HEK293 (cell line): Measurements from ENCODE around the gene RNU7-1.

Experiments
- CTCF ChIA-PET: fragments of 350-600 bp; formaldehyde crosslinking; extraction: SDS; loops from one replicate; lab custom pipeline; 2021; ENCODE audit warnings: antibody characterized with exemption; lab: Yijun Ruan, JAX
- POLR2A ChIA-PET: fragments of 300-600 bp; formaldehyde crosslinking; extraction: SDS; loops from one replicate; lab custom pipeline; 2020; ENCODE audit warnings: antibody characterized with exemption, inconsistent platforms; lab: Yijun Ruan, JAX
- H3K27ac ChIP-seq: fragments of 200-500 bp; sonication (Bioruptor generic); 2 replicates; pipeline ENCODE4 v1.5.1; 2014; ENCODE audit warnings: low read depth, low read length, control low read depth, inconsistent platforms; ENCODE audit errors: extremely low read depth
- H3K36me3 ChIP-seq, 2 experiments: fragments of 200-500 bp in 1 of 2; sonication (Bioruptor generic) in 1 of 2; 1 replicate in 1 of 2; 2 replicates in 1 of 2; pipeline ENCODE4 v1.5.1; 2014 to 2017; ENCODE audit warnings: inconsistent platforms in 2 of 2, low read length in 2 of 2; ENCODE audit not compliant: control insufficient read depth in 2 of 2, insufficient read depth in 1 of 2
- H3K4me1 ChIP-seq: fragments of 200-500 bp; sonication (Bioruptor generic); 2 replicates; pipeline ENCODE4 v1.5.1; 2014; ENCODE audit warnings: mild to moderate bottlenecking, low read length, inconsistent platforms; ENCODE audit not compliant: control insufficient read depth, insufficient read depth
- H3K4me3 ChIP-seq: 2 replicates; pipeline ENCODE4 v1.5.1; 2011; ENCODE audit warnings: low read depth, mild to moderate bottlenecking, control low read depth, low read length, moderate library complexity
- H3K9me3 ChIP-seq: fragments of 200-500 bp; sonication (Bioruptor generic); 2 replicates; pipeline ENCODE4 v1.5.1; 2014; ENCODE audit warnings: low read depth, low read length, inconsistent platforms; ENCODE audit not compliant: control insufficient read depth, insufficient read depth
- GLI4 ChIP-seq: fragments of 450-650 bp; formaldehyde crosslinking; IDR thresholded peaks from 2 replicates; pipeline ENCODE4 v1.5.1; 2016; ENCODE audit warnings: missing biosample characterization, missing genetic modification characterization
- SCRT2 ChIP-seq: fragments of 450-650 bp; formaldehyde crosslinking; IDR thresholded peaks from 2 replicates; pipeline ENCODE4 v1.5.1; 2016; ENCODE audit warnings: missing biosample characterization, missing genetic modification characterization
- TRIM28 ChIP-seq: IDR thresholded peaks from 2 replicates; pipeline ENCODE4 v1.6.1; 2011; ENCODE audit warnings: low read length, control low read depth, borderline replicate concordance
- ZBTB8A ChIP-seq: fragments of 450-650 bp; formaldehyde crosslinking; IDR thresholded peaks from 2 replicates; pipeline ENCODE4 v1.5.1; 2016; ENCODE audit warnings: missing biosample characterization, missing genetic modification characterization
- ZNF341 ChIP-seq: fragments of 450-650 bp; formaldehyde crosslinking; IDR thresholded peaks from 2 replicates; pipeline ENCODE4; 2016; ENCODE audit warnings: low read depth, missing biosample characterization, missing genetic modification characterization
- ZNF350 ChIP-seq: fragments of 450-650 bp; formaldehyde crosslinking; IDR thresholded peaks from 2 replicates; pipeline ENCODE4 v1.5.0; 2017; ENCODE audit warnings: missing biosample characterization, mild to moderate bottlenecking, missing genetic modification characterization
- ZNF394 ChIP-seq: fragments of 450-650 bp; formaldehyde crosslinking; IDR thresholded peaks from 2 replicates; pipeline ENCODE4 v1.5.1; 2016; ENCODE audit warnings: missing biosample characterization, missing genetic modification characterization, mild to moderate bottlenecking, moderate library complexity, borderline replicate concordance
- ZNF521 ChIP-seq: fragments of 450-650 bp; formaldehyde crosslinking; IDR thresholded peaks from 2 replicates; pipeline ENCODE4 v1.5.1; 2017; ENCODE audit warnings: missing biosample characterization, mild to moderate bottlenecking, missing genetic modification characterization
- ZNF530 ChIP-seq: fragments of 450-650 bp; formaldehyde crosslinking; IDR thresholded peaks from 2 replicates; pipeline ENCODE4 v1.5.1; 2016; ENCODE audit warnings: low read depth, missing biosample characterization, missing genetic modification characterization
- ZNF548 ChIP-seq: fragments of 450-650 bp; formaldehyde crosslinking; IDR thresholded peaks from 2 replicates; pipeline ENCODE4 v1.5.1; 2016; ENCODE audit warnings: missing biosample characterization, missing genetic modification characterization
- ZNF701 ChIP-seq: fragments of 450-650 bp; formaldehyde crosslinking; IDR thresholded peaks from 2 replicates; pipeline ENCODE4 v1.5.1; 2016; ENCODE audit warnings: missing biosample characterization, missing genetic modification characterization
- ZNF747 ChIP-seq: fragments of 450-650 bp; formaldehyde crosslinking; IDR thresholded peaks from 2 replicates; pipeline ENCODE4 v1.5.1; 2016; ENCODE audit warnings: missing biosample characterization, missing genetic modification characterization
- ZNF777 ChIP-seq: fragments of 450-650 bp; formaldehyde crosslinking; IDR thresholded peaks from 2 replicates; pipeline ENCODE4 v1.5.1; 2017; ENCODE audit warnings: missing biosample characterization, missing genetic modification characterization, borderline replicate concordance
- ZSCAN23 ChIP-seq: fragments of 450-650 bp; formaldehyde crosslinking; IDR thresholded peaks from 2 replicates; pipeline ENCODE4 v1.5.1; 2016; ENCODE audit warnings: missing biosample characterization, missing genetic modification characterization
- TF ChIP-seq, protein P1 (sequence below): fragments of 450-650 bp; formaldehyde crosslinking; IDR thresholded peaks from 2 replicates; pipeline ENCODE4 v1.5.1; 2016; ENCODE audit warnings: missing biosample characterization, missing genetic modification characterization
- TF ChIP-seq, protein P2 (sequence below): fragments of 450-650 bp; formaldehyde crosslinking; IDR thresholded peaks from 2 replicates; pipeline ENCODE4 v1.5.1; 2016; ENCODE audit warnings: missing biosample characterization, missing genetic modification characterization, borderline replicate concordance
- TF ChIP-seq, protein P3 (sequence below): fragments of 450-650 bp; formaldehyde crosslinking; IDR thresholded peaks from 2 replicates; pipeline ENCODE4 v1.5.1; 2016; ENCODE audit warnings: missing biosample characterization, missing genetic modification characterization
- TF ChIP-seq, protein P4 (sequence below): sonication (generic); formaldehyde crosslinking; IDR thresholded peaks from 2 replicates; pipeline ENCODE4 v1.8.1; 2022; ENCODE audit warnings: mild to moderate bottlenecking, moderate library complexity, missing genetic modification reagents

The RNU7-1 gene

DNA sequence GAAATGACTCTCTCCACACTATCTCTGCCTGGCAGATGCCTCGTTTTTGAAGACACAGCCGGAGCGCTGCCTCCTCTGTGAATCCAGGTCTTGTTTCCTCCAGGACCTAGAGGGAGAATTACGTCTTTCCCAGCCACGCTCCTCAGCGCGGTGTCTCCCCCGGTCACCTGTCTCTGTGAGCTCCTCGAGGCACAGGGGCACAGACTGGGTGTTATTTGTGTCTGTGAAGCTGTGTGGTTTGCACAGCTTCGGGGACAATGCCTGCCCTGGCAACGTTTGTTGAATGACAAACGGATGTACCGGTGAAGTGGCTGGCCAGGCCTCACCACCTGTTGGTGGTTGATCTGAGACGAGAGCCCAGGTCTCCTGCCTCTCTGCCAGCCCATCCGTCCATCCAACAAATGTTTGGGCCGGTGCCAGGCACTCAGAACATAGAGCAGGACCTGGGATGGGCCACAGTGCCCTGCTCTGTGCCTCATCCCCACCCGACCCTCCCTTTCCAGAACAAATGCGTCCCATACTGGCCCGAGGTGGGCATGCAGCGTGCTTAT is 13.6 kb downstream of the RNU7-1 start:
- Histone ChIP-seq H3K27ac (no peak overlapping the region), H3K4me3 (no peak overlapping the region), H3K9me3 (no peaks in the 10 kb centered on the region), H3K4me1 (peaks cover 2% of the 10 kb centered on the region; the same call in 1 of the 2 replicates), H3K36me3 (no peaks in the 10 kb centered on the region)
- peak; percentile 20; the same call in 1 of the 2 replicates for TF ChIP-seq SCRT2 (tag by site-specific recombination)
- no peak for TF ChIP-seq ZBTB8A (tag by site-specific recombination)
- no peak for TF ChIP-seq ZNF701 (tag by site-specific recombination)
- TF ChIP-seq GLI4 (tag by site-specific recombination), result no peak
- POLR2A ChIA-PET, result interaction anchor here (0.5 kb wide), 1 partner anchor 11 kb away, joined by 3 read pairs; no protein-coding TSS in a partner anchor
- CTCF ChIA-PET, result interaction anchor here (0.5 to 1.0 kb wide), 4 partner anchors 12 to 387 kb away, joined by 3 to 4 read pairs (median 3); no protein-coding TSS in a partner anchor

DNA sequence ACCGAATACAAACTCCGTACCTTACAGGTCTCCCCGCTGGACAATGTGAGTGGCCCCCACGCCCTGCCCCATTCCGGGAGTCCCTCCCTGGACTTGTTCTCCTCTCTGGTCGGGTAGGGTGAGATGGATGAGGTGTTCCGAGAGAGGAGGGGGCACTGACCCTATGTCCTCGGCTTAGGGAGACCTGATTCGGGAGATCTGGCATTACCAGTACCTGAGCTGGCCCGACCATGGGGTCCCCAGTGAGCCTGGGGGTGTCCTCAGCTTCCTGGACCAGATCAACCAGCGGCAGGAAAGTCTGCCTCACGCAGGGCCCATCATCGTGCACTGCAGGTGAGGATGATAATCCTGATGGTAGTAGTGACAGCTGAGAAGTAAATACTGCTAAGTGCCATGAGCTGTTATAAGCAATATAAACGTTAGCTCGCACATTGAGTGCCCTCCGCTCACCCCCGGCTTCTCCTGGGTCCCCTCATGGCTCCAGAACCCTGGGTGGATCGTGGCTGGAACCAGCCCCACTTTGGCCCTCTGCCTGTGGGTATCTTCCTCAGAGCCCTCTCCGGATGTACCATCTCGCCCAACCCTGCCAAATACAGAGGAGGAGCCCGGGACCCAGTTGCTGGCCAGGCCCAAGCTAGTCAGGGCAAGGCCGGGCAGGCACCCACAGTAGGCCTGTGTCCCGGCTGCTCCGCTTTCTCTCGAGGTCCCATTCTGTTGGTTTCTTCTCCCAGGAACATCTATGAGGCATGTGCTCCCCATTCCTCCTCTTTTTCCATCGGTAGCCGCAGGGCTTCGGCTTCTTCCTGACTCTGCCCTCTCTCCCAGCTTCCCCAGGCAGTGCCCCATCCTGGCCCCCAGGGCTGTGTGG is 14.4 kb downstream of the RNU7-1 start:
- no peaks in the 10 kb centered on the region for H3K36me3 ChIP-seq
- ChIA-PET CTCF (interaction anchor here (0.5 to 1.0 kb wide), 3 partner anchors 13 to 136 kb away, joined by 3 to 4 read pairs (median 3); partner anchors contain the start of gene SPSB2), POLR2A (interaction anchor here (1.2 kb wide), 1 partner anchor 91 kb away, joined by 3 read pairs; the partner anchor contains the start of gene TPI1)
- H3K27ac ChIP-seq, result no peak overlapping the region
- H3K4me1 ChIP-seq, result peaks cover 2% of the 10 kb centered on the region; the same call in 1 of the 2 replicates
- no peaks in the 10 kb centered on the region for H3K9me3 ChIP-seq
- no peak for TF ChIP-seq ZSCAN23
- TF ChIP-seq, protein P1, sequence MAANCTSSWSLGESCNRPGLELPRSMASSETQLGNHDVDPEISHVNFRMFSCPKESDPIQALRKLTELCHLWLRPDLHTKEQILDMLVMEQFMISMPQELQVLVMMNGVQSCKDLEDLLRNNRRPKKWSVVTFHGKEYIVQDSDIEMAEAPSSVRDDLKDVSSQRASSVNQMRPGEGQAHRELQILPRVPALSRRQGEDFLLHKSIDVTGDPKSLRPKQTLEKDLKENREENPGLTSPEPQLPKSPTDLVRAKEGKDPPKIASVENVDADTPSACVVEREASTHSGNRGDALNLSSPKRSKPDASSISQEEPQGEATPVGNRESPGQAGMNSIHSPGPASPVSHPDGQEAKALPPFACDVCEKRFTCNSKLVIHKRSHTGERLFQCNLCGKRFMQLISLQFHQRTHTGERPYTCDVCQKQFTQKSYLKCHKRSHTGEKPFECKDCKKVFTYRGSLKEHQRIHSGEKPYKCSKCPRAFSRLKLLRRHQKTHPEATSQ (tag by site-specific recombination), result no peak
- no peak for TF ChIP-seq ZNF548 (tag by site-specific recombination)
- TF ChIP-seq ZNF394 (tag by site-specific recombination), result no peak
- TF ChIP-seq, protein P2, sequence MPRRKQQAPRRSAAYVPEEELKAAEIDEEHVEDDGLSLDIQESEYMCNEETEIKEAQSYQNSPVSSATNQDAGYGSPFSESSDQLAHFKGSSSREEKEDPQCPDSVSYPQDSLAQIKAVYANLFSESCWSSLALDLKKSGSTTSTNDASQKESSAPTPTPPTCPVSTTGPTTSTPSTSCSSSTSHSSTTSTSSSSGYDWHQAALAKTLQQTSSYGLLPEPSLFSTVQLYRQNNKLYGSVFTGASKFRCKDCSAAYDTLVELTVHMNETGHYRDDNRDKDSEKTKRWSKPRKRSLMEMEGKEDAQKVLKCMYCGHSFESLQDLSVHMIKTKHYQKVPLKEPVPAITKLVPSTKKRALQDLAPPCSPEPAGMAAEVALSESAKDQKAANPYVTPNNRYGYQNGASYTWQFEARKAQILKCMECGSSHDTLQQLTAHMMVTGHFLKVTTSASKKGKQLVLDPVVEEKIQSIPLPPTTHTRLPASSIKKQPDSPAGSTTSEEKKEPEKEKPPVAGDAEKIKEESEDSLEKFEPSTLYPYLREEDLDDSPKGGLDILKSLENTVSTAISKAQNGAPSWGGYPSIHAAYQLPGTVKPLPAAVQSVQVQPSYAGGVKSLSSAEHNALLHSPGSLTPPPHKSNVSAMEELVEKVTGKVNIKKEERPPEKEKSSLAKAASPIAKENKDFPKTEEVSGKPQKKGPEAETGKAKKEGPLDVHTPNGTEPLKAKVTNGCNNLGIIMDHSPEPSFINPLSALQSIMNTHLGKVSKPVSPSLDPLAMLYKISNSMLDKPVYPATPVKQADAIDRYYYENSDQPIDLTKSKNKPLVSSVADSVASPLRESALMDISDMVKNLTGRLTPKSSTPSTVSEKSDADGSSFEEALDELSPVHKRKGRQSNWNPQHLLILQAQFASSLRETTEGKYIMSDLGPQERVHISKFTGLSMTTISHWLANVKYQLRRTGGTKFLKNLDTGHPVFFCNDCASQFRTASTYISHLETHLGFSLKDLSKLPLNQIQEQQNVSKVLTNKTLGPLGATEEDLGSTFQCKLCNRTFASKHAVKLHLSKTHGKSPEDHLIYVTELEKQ (tag by site-specific recombination), result no peak
- TF ChIP-seq TRIM28, result no peak
- no peak for TF ChIP-seq ZNF777 (tag by site-specific recombination)
- no peak for TF ChIP-seq ZNF521
- TF ChIP-seq, protein P3, sequence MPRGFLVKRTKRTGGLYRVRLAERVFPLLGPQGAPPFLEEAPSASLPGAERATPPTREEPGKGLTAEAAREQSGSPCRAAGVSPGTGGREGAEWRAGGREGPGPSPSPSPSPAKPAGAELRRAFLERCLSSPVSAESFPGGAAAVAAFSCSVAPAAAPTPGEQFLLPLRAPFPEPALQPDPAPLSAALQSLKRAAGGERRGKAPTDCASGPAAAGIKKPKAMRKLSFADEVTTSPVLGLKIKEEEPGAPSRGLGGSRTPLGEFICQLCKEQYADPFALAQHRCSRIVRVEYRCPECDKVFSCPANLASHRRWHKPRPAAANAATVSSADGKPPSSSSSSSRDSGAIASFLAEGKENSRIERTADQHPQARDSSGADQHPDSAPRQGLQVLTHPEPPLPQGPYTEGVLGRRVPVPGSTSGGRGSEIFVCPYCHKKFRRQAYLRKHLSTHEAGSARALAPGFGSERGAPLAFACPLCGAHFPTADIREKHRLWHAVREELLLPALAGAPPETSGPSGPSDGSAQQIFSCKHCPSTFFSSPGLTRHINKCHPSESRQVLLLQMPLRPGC (tag by site-specific recombination), result no peak
- no peak for TF ChIP-seq ZNF747 (tag by site-specific recombination)
- TF ChIP-seq, protein P4, sequence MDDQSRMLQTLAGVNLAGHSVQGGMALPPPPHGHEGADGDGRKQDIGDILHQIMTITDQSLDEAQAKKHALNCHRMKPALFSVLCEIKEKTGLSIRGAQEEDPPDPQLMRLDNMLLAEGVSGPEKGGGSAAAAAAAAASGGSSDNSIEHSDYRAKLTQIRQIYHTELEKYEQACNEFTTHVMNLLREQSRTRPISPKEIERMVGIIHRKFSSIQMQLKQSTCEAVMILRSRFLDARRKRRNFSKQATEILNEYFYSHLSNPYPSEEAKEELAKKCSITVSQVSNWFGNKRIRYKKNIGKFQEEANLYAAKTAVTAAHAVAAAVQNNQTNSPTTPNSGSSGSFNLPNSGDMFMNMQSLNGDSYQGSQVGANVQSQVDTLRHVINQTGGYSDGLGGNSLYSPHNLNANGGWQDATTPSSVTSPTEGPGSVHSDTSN (CRISPR knock-in tag), result no peak
- no peak for TF ChIP-seq ZNF350 (tag by site-specific recombination)
- TF ChIP-seq ZNF341, result no peak
- no peak for TF ChIP-seq ZNF530
- H3K4me3 ChIP-seq, result no peak overlapping the region
